WERI-Rb-1 (cell line): Measurements from ENCODE around the gene DERL2.

Source experiments
- DNase-seq: peaks from one replicate; pipeline ENCODE4 v3.0.0-alpha.2; 2020
- H3K27ac ChIP-seq: fragments of 250-450 bp; sonication (Bioruptor Pico); 2 replicates; pipeline ENCODE4 v1.5.1; 2020; ENCODE audit warnings: mild to moderate bottlenecking, moderate library complexity
- H3K27me3 ChIP-seq: fragments of 250-450 bp; sonication (Bioruptor Pico); 2 replicates; pipeline ENCODE4 v1.5.1; 2021; ENCODE audit warnings: mild to moderate bottlenecking, low read depth, moderate library complexity; ENCODE audit not compliant: insufficient read depth, severe bottlenecking
- H3K36me3 ChIP-seq: fragments of 250-450 bp; sonication (Bioruptor Pico); 2 replicates; pipeline ENCODE4 v1.5.1; 2020; ENCODE audit warnings: mild to moderate bottlenecking, moderate library complexity
- H3K4me3 ChIP-seq: 2 replicates; pipeline ENCODE4 v1.5.1; 2011; ENCODE audit warnings: low read depth, mild to moderate bottlenecking, control low read depth, low read length
- H3K9me3 ChIP-seq: fragments of 250-450 bp; sonication (Bioruptor Pico); 2 replicates; pipeline ENCODE4 v1.5.1; 2021; ENCODE audit warnings: mild to moderate bottlenecking, moderate library complexity; ENCODE audit not compliant: severe bottlenecking
- CTCF ChIP-seq: IDR thresholded peaks from 2 replicates; pipeline ENCODE4 v1.5.1; 2011; ENCODE audit warnings: low read depth, mild to moderate bottlenecking, control low read depth, inconsistent platforms, low read length

Gene DERL2

GRCh38 chr17:5500247-5500588, 14.2 kb upstream of the DERL2 start:
- Histone ChIP-seq H3K27me3 (no peaks in the 10 kb centered on the region), H3K27ac (no peak overlapping the region), H3K36me3 (no peaks in the 10 kb centered on the region), H3K4me3 (peak overlapping the region; percentile 45), H3K9me3 (no peaks in the 10 kb centered on the region)
- DNase-seq = no peak
- TF ChIP-seq CTCF = no peak

- TF ChIP-seq CTCF = no peak
- peak overlapping the region; percentile 45 for H3K4me3 ChIP-seq
These were observed 13.7 kb upstream of the DERL2 start for GRCh38 chr17:5499476-5500231.

GRCh38 chr17:5492970-5493369, 7.0 kb upstream of the DERL2 start:
- no peaks in the 10 kb centered on the region for H3K27me3 ChIP-seq
- H3K4me3 ChIP-seq = no peak overlapping the region
- no peak for TF ChIP-seq CTCF
- no peak for DNase-seq
- no peak overlapping the region for H3K27ac ChIP-seq
- peaks cover 6% of the 10 kb centered on the region for H3K9me3 ChIP-seq
- peaks cover 32% of the 10 kb centered on the region for H3K36me3 ChIP-seq

More at GRCh38 chr17:5499476-5500231, 13.7 kb upstream of the DERL2 start:
- peak; percentile 38 for DNase-seq
- Histone ChIP-seq H3K27ac (no peak overlapping the region), H3K27me3 (no peaks in the 10 kb centered on the region), H3K9me3 (no peaks in the 10 kb centered on the region), H3K36me3 (no peaks in the 10 kb centered on the region)

- no peaks in the 10 kb centered on the region for H3K27me3 ChIP-seq
- no peak overlapping the region for H3K27ac ChIP-seq
- peaks cover 6% of the 10 kb centered on the region for H3K9me3 ChIP-seq
- no peak for DNase-seq
- peaks cover 59% of the 10 kb centered on the region for H3K36me3 ChIP-seq
- TF ChIP-seq CTCF = no peak
- no peak overlapping the region for H3K4me3 ChIP-seq
These were observed 2.8 kb upstream of the DERL2 start for GRCh38 chr17:5488752-5489151.

- no peaks in the 10 kb centered on the region for H3K9me3 ChIP-seq
- peak; percentile 99 for DNase-seq
- H3K36me3 ChIP-seq = peaks cover 82% of the 10 kb centered on the region
- H3K4me3 ChIP-seq = peak within 1 kb of the TSS; percentile 64
- H3K27ac ChIP-seq = peak within 1 kb of the TSS; percentile 98
- no peak for TF ChIP-seq CTCF
- no peaks in the 10 kb centered on the region for H3K27me3 ChIP-seq
These were observed 487 bp upstream of the DERL2 start, which contains the start of gene MIS12 for GRCh38 chr17:5486206-5487124. MIS12 (plus strand) TSS chr17:5486566; CDS start chr17:5488863, 2,297 bp downstream.
